DND-41 (cell line): ENCODE results near the gene LINGO1.

Experiments
- EZH2 ChIP-seq: IDR thresholded peaks from 3 replicates; pipeline ENCODE4 v1.6.1; 2012; ENCODE audit warnings: borderline replicate concordance, low read depth, mild to moderate bottlenecking, moderate library complexity, low read length, inconsistent platforms; ENCODE audit not compliant: severe bottlenecking
- TF ChIP-seq, protein P1 (sequence below): IDR thresholded peaks from 2 replicates; pipeline ENCODE4 v1.5.1; 2012; ENCODE audit warnings: borderline replicate concordance, low read length, moderate library complexity, mild to moderate bottlenecking; ENCODE audit not compliant: poor library complexity, severe bottlenecking; ENCODE audit errors: extremely low read depth

DNA sequence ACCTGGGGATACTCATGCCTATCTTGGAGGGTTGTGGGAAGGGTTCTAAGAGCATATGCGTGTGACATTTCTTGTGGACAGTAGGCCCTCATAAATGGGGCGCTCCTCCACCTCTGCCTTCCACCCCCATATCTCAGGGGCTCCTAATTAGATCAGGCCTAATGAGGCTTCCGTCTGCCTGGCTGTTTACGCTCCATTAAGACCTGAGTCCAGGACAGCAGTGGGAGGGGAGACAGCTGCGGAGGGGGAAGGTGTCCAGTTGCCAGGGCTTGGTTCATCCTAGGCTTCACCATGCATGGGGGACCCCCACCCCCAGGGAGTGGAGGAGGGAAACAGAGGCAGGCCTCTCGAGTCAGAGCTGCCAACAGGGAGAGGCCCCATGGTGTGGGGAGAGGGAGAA is 9.3 kb upstream of the LINGO1 start:
- TF ChIP-seq, protein P1, sequence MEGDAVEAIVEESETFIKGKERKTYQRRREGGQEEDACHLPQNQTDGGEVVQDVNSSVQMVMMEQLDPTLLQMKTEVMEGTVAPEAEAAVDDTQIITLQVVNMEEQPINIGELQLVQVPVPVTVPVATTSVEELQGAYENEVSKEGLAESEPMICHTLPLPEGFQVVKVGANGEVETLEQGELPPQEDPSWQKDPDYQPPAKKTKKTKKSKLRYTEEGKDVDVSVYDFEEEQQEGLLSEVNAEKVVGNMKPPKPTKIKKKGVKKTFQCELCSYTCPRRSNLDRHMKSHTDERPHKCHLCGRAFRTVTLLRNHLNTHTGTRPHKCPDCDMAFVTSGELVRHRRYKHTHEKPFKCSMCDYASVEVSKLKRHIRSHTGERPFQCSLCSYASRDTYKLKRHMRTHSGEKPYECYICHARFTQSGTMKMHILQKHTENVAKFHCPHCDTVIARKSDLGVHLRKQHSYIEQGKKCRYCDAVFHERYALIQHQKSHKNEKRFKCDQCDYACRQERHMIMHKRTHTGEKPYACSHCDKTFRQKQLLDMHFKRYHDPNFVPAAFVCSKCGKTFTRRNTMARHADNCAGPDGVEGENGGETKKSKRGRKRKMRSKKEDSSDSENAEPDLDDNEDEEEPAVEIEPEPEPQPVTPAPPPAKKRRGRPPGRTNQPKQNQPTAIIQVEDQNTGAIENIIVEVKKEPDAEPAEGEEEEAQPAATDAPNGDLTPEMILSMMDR = no peak
- no peak for TF ChIP-seq EZH2
